AG08396 (cell line): ENCODE data around the gene DHODH.
"Not testable (repeated sequence)": the region's sequence is repeated elsewhere in the genome, so short reads cannot be mapped to it uniquely, and the experiment has no call there.

ENCODE experiments used
- DNase-seq: peaks from one replicate; pipeline ENCODE4 v3.0.0; 2012; ENCODE audit warnings: low spot score, mixed read lengths

DHODH gene

GRCh38 chr16:72008424-72009216 is at the start of gene DHODH:
DHODH (plus strand) TSS chr16:72008744; CDS start chr16:72008765, 21 bp downstream.
- peak; percentile 100 for DNase-seq

GRCh38 chr16:71961066-71962039 is 47.2 kb upstream of the DHODH start:
- DNase-seq = peak; percentile 76

DNA sequence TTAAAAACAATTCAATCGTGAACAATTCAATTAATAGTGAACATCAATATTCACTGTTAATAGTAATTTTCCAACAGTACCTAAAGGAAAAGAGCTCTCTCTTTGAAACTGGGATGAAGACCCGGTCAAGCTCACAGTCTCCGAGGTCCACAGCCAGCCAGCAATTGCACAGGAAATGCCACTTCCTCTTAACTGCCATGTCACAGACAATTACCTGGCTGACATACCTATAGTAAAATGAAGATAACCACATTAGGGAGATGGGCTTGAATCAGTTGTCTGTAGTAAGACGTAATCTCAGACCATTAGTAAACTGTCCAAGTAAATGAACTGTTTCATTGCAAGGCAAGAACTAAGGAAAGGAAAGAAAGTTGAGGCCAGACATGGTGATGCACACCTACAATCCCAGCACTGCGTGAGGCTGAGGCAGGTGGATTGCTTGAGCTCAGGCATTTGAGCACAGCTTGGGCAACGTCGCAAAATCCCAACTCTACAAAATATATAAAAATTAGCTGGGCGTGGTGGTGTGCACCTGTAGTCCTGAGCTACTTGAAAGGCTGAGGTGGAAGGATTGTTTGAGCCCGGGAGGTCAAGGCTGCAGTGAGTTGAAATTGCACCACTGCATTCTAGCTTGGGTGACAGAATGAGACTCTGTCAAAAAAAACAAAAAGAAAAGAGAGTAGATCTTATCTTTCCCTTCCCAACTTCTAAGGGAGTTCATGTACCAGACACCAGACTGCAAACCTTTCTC is 45.2 kb upstream of the DHODH start:
- DNase-seq = no peak

DNA sequence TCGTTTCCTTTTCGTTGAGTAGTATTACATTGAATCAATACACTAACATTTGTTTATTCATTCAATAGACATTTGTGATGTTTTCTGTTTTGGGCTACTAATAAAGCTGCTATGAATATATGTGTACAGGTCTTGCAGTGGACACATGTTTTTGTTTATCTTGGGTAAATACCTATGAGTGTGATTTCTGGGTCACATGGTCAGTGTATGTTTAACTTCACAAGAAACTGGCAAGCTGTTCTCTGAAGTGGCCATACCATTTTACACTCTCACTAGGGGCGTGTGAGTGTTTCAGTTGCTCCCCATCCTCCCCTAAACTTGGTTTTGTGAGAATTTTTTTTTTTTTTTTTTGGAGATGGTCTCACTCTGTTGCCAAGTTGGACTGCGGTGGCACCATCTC is 43.3 kb upstream of the DHODH start:
- no peak for DNase-seq

DNA sequence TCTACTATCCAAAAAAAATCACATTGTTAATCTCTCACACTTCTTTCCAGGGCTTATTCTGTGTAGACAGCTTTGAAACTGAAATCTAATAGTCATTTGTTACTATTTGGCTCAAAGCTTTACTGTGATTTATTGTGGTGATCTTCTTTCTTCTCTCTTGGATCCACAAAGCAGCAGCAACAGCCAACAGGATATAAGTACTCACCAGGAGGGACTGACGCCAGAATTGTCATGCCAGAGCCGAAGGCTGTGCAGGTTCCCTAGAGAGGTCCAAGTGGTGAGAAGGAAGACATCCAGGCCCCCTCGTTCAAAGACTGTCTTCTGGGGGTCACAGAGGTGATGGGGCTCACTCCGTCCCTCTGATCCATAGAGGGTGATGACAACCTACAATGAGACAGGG is 41.6 kb upstream of the DHODH start:
- DNase-seq = no peak

DNA sequence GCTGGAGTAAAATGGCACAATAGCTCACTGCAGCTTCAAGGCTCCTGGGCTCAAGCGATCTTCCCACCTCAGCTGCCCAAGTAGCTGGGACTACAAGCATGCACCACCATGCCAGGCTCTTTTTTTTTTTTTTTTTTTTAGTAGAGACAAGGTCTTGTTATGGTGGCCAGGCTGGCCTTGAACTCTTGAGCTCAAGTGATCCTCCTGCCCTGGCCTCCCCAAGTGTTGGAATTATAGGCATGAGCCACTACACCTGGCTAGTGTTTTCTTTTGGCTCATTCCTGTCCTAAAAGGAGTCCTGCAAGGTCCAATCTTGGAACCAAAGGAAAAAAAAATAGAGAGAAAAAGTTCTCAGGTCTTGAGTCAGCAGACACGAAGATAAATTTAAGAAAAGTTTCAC is 39.2 kb upstream of the DHODH start:
- DNase-seq = no peak

- DNase-seq = no peak
Observed at GRCh38 chr16:71971571-71971970, 37.0 kb upstream of the DHODH start.

- DNase-seq = no peak
Observed at GRCh38 chr16:71972356-71972755, 36.2 kb upstream of the DHODH start.

- no peak for DNase-seq
Observed at GRCh38 chr16:71973001-71973400, 35.5 kb upstream of the DHODH start.

GRCh38 chr16:71974068-71974818 is 34.3 kb upstream of the DHODH start:
- no peak for DNase-seq

GRCh38 chr16:71985262-71985974 is 23.1 kb upstream of the DHODH start:
- DNase-seq = no peak

GRCh38 chr16:71986131-71986530 is 22.4 kb upstream of the DHODH start:
- no peak for DNase-seq

DNA sequence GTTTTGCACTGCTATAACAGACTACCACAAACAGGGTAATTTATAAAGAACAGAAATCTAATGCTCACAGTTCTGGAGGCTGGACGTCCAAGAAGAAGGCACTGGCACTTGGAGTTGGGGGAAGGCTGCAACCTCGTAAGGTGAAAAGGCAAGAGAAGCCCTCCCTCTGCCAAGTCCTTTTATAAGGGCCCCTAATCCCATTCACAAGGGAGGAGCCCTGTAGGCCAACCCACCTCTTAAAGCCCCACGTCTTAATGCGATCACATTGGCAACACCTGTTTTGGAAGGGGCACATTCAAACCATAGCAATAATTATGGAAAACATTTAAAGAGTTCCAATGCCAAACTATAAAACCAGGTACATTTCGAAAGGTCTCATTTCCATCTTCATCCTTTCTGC is 13.5 kb upstream of the DHODH start:
- no peak for DNase-seq

GRCh38 chr16:71997578-71997977 is 11.0 kb upstream of the DHODH start:
- DNase-seq = not testable (repeated sequence)

GRCh38 chr16:72001180-72001874 is 7.2 kb upstream of the DHODH start:
- DNase-seq = no peak

GRCh38 chr16:72002619-72003018 is 5.9 kb upstream of the DHODH start:
- no peak for DNase-seq

DNA sequence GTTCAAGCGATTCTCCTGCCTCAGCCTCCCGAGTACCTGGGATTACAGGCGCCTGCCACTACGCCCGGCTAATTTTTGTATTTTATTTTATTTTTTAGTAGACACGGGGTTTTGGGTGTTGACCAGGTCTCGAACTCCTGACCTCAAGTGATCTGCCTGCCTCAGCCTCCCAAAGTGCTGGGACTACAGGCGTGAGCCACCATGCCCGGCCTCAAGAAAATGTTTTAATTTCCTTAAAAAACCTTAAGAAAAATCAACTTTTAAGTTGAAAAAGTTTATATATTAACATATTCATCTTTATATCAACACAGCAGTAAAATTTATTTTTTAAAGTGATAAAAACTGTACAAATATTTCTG is 500 bp upstream of the DHODH start:
- not testable (repeated sequence) for DNase-seq

DNA sequence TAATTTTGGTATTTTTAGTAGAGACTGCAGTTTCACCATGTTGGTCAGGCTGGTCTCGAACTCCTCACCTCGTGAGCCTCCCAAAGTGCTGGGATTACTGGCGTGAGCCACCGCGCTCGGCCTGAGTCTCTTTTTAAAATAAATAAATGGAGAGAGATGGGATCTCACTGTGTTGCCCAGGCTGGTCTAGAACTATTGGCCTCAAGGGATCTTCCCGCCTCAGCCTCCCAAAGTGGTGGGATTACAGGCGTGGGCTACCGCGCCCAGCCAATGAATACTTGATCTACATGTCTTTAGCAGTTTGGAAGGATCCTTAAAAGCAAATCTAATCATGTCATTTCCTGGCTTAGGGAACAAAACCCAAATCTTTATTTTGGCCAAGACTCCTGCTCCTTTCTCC is 1.2 kb downstream of the DHODH start:
- DNase-seq = no peak

DNA sequence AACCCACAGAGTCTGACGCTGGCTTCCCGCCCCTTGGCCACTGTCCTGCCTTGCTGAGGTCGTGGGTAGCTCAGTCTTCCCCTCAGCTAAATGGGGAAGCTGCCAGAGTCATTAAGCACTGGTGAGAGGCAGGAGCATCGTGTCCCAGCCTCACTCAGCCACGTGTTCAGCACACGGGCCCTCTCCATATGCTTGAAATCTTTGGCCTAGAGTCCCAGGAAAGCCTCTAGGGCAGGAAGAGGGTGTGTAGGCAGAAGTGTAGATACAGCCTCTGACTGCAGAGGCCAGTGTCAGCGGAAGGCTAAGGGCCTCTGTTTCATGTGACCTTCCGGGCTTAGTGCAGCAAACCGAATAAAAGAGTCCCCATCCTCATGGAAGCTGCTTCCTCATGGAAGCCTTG is 4.1 kb downstream of the DHODH start:
- DNase-seq = no peak

GRCh38 chr16:72013389-72013788 is 4.8 kb downstream of the DHODH start:
- DNase-seq = no peak
